Measurements from ENCODE around the gene CCDC197.

CCDC197 gene

DNA sequence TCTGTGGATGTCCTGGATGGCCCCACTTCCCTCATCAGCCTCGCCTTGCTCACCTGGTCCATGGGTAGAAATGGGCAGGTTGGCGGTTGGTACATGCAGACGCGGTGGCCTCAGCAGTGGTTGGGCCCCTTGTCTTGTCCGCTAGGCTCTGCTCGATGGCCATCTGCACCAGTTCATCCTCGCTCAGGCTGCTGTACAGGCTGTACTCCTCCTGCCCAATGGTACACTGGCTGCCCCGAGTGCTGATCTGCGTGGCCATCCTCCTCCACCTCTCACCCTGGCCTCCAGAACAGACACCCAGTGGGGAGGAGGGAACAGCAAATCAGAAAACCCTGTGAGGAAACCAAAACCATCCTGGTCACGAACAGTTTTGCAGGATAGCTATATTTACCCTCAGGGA, 32.8 kb upstream of the CCDC197 start:
- Histone ChIP-seq H3K27me3 (ENCODE audit: insufficient read depth, low read length) (no peaks in the 10 kb centered on the region), H3K4me3 (ENCODE audit: low read length) (no peak overlapping the region), H3K9me3 (ENCODE audit: insufficient read depth, low read depth, low read length) (no peaks in the 10 kb centered on the region), H3K4me1 (ENCODE audit: insufficient read depth, low read length) (peaks cover 6% of the 10 kb centered on the region; the same call in 1 of the 2 replicates), H3K36me3 (ENCODE audit: insufficient read depth, low read depth, low read length) (no peaks in the 10 kb centered on the region), H3K9ac (ENCODE audit: low read depth, low read length) (no peak overlapping the region), H3K27ac (ENCODE audit: low read length) (no peak overlapping the region)

DNA sequence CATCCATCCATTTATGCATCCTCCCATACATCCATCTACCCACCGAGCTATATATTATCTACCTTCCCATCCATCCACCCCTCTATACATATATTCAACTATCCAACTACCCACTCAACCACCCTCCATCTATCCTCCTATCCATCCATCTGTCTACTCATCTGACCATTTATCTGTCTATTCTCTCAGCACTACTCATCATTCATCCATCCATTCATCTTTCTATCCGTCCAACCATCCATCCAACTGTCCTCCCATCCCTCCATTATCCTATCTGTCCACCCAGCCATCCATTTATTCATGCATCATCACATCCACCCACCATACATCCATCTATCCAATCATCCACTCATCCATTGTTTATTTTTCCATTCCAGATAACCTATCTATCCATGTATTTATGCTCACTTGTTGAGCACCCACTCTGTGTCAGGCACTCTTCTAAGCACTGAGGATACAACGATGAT, 32.2 kb upstream of the CCDC197 start:
- Histone ChIP-seq H3K9ac (ENCODE audit: low read depth, low read length) (no peak overlapping the region), H3K4me1 (ENCODE audit: insufficient read depth, low read length) (0 out of 2 replicates have a peak, but pooled peaks cover 2% of the 10 kb centered on the region)

DNA sequence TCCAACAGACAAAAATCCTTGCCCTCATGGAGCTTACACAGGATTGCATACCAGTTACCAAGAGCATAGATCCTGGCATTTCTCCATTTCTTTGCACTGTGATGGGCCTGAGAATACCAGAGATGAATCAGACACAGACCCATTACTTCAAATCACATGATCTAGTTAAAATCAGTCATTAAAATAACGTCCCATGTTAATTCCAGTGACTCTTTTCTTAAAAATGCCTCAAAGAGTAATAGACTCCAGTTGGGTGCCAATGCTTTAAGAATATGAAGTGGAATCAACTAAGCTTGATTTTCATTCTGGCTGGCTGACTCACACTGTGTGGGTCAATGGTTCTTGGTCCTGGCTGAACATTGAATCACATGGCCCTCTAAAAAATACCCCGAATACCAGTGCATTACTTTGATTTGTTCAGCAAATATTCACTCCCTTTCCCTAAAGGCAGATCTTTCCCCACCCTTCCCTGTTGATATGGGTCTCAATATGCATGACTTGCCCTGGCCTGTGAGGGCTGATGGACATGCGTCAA, 31.7 kb upstream of the CCDC197 start:
- Histone ChIP-seq H3K4me3 (ENCODE audit: low read length) (no peak overlapping the region), H3K27me3 (ENCODE audit: insufficient read depth, low read length) (no peaks in the 10 kb centered on the region), H3K9ac (ENCODE audit: low read depth, low read length) (no peak overlapping the region), H3K36me3 (ENCODE audit: insufficient read depth, low read depth, low read length) (no peaks in the 10 kb centered on the region), H3K27ac (ENCODE audit: low read length) (no peak overlapping the region), H3K4me1 (ENCODE audit: insufficient read depth, low read length) (no peaks in the 10 kb centered on the region), H3K9me3 (ENCODE audit: insufficient read depth, low read depth, low read length) (no peaks in the 10 kb centered on the region)

More for the DNA sequence above, 32.2 kb upstream of the CCDC197 start:
- H3K27me3 ChIP-seq (ENCODE audit: insufficient read depth, low read length): no peaks in the 10 kb centered on the region
- no peak overlapping the region for H3K4me3 ChIP-seq (ENCODE audit: low read length)
- no peaks in the 10 kb centered on the region for H3K9me3 ChIP-seq (ENCODE audit: insufficient read depth, low read depth, low read length)
- H3K36me3 ChIP-seq (ENCODE audit: insufficient read depth, low read depth, low read length): no peaks in the 10 kb centered on the region
- H3K27ac ChIP-seq (ENCODE audit: low read length): no peak overlapping the region

DNA sequence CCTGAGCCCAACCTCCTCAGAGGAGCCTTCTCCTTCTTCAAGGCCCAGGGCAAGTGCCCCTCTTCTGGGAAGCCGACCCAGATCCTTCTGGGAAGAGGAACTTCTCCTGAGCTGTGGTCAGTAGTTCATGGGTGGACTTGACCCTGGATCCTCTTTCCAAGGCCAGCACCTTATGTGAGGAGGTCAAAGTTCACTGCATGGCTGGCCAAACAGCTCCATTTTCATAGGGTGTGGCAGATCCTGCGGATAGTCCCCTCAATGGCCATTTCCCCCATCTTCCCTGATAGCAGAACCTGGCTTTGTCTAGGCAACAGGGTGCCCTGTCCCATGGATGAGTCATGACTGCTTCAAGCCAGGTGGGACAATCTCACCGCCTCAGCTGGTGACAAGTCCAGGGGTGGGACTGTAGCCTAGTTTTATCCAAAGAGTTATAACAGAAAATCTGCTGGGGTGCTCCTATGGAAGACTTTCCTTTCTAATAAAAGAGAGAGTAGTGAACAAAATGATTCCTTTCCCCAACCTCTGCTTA, 31.1 kb upstream of the CCDC197 start:
- H3K4me1 ChIP-seq (ENCODE audit: insufficient read depth, low read length): no peaks in the 10 kb centered on the region
- H3K9me3 ChIP-seq (ENCODE audit: insufficient read depth, low read depth, low read length): no peaks in the 10 kb centered on the region
- H3K36me3 ChIP-seq (ENCODE audit: insufficient read depth, low read depth, low read length): no peaks in the 10 kb centered on the region
- H3K27ac ChIP-seq (ENCODE audit: low read length): no peak overlapping the region
- H3K9ac ChIP-seq (ENCODE audit: low read depth, low read length): no peak overlapping the region
- H3K27me3 ChIP-seq (ENCODE audit: insufficient read depth, low read length): no peaks in the 10 kb centered on the region
- no peak overlapping the region for H3K4me3 ChIP-seq (ENCODE audit: low read length)

DNA sequence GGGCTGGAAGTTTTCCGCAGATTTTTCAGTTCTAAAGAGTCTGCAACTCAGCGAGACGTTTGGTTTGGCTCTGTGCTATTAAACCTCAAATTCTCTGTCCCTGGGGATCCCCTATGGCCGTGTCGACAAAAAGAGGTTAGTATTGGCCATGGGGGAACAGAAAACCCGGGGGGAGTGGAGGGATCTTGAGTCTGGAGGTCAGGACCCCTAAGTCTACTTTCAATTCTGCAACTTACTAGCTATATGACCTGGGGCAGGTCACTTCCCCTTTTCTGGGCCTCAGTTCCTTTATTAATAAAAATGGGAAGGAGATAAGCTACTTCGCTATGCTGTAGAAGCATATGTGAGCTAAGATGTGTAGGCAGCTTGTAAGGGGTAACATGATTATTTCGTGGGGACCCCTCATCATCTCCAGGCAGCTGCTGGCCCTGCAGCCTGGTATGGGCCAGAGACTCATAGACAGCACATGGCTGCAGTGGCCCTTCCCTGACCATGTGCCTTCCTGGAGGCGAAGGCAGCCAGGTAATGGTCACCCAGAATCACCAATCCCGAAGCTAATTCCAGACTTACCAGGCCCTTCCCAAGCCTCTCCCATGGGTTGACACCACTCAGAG, 29.4 kb upstream of the CCDC197 start:
- H3K4me1 ChIP-seq (ENCODE audit: insufficient read depth, low read length): no peaks in the 10 kb centered on the region
- H3K4me3 ChIP-seq (ENCODE audit: low read length): no peak overlapping the region
- no peaks in the 10 kb centered on the region for H3K36me3 ChIP-seq (ENCODE audit: insufficient read depth, low read depth, low read length)
- H3K27ac ChIP-seq (ENCODE audit: low read length): no peak overlapping the region
- no peaks in the 10 kb centered on the region for H3K27me3 ChIP-seq (ENCODE audit: insufficient read depth, low read length)
- no peak overlapping the region for H3K9ac ChIP-seq (ENCODE audit: low read depth, low read length)
- H3K9me3 ChIP-seq (ENCODE audit: insufficient read depth, low read depth, low read length): no peaks in the 10 kb centered on the region

DNA sequence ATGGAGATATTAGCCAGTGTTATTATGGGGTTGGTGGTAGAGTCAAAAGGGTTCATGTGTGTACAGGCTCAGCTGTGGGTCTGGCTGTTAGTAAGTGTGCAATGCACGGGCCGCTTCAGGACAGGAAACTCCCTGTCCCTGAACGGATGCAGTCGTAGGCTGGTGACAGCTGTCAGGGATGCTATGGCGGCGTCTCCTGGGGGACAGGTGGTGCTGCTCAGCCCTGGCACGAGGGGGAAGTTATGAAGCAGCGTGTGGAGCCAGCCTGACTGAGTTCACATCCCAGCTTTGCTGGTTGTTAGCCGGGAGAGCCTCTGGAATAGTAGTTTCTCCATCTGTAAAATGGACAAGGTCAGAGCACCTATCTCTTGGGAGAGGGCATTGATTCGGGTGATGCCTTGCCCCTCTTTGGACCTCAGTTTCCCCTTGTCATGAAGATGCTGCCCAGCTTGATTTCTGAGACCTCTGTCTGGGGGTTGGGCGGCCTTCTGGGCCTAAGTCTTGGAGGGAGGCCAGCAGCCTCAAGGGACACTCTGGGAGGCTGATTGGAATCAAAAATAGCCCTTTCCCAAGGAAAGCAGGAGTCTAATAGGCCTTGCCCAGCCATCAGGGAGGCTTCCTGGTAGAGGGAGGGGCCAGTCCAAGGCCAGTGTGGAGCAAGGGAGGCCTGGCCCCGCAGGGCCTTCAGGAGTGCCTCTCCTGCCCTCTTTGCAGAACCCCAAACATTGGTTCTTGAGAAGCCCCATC, 27.8 kb upstream of the CCDC197 start:
- Histone ChIP-seq H3K36me3 (ENCODE audit: insufficient read depth, low read depth, low read length) (no peaks in the 10 kb centered on the region), H3K9me3 (ENCODE audit: insufficient read depth, low read depth, low read length) (no peaks in the 10 kb centered on the region), H3K27me3 (ENCODE audit: insufficient read depth, low read length) (no peaks in the 10 kb centered on the region), H3K4me1 (ENCODE audit: insufficient read depth, low read length) (no peaks in the 10 kb centered on the region), H3K4me3 (ENCODE audit: low read length) (no peak overlapping the region), H3K9ac (ENCODE audit: low read depth, low read length) (no peak overlapping the region), H3K27ac (ENCODE audit: low read length) (no peak overlapping the region)

DNA sequence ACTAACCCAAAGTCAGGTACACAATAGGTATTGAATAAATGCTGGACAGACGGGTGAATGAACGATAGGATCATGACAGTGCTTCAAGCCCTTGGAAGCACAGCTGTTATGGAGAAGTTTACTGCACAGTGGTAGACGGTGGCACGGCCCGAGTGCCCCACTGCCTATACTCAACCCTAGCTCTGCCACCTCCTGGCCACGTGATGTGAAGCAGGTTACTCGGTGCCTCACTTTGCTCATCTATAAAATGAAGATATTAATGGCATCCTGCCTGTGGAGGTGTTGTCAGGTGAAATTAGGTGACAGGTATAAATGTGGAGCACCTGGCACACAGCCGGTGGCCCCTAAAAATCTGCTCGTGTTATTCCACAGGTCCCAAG, 26.5 kb upstream of the CCDC197 start:
- Histone ChIP-seq H3K4me3 (ENCODE audit: low read length) (no peak overlapping the region), H3K27ac (ENCODE audit: low read length) (no peak overlapping the region), H3K36me3 (ENCODE audit: insufficient read depth, low read depth, low read length) (no peaks in the 10 kb centered on the region), H3K27me3 (ENCODE audit: insufficient read depth, low read length) (no peaks in the 10 kb centered on the region), H3K9me3 (ENCODE audit: insufficient read depth, low read depth, low read length) (no peaks in the 10 kb centered on the region), H3K9ac (ENCODE audit: low read depth, low read length) (no peak overlapping the region), H3K4me1 (ENCODE audit: insufficient read depth, low read length) (peaks cover under 1% of the 10 kb centered on the region; the same call in 1 of the 2 replicates)

DNA sequence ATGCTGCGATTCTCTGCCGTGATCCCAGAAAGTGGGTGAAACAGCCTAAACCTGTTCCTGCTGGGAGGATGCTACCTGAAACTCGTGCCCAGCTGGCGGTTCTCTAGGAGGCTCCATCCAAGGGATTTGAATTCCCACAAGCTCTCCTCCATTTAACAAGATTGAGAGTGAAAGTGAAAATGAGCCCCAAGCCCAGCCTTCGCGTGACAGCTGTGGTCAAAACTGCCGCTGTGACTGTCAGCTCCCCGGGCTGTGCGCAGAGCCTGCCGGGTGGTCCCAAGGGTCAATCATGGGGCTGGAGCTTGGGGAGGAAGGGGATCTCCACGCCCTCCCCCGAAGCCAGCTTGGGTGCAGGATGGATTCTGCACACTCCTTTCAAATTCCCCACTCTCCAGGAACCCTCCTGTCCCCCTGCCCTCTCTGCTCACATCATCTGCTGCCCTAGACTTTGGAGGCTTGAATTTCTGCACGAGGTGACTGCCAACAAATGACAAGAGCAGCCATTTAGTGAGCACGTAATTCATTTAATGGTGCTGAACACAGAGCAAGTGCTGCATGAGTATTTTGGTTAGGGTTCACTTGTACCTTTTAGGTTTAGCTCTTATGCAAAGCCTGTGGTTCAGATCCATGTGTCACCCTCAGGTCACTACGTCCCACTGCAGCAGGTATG, 26.0 kb upstream of the CCDC197 start:
- Histone ChIP-seq H3K27ac (ENCODE audit: low read length) (no peak overlapping the region), H3K4me3 (ENCODE audit: low read length) (no peak overlapping the region), H3K36me3 (ENCODE audit: insufficient read depth, low read depth, low read length) (no peaks in the 10 kb centered on the region)

DNA sequence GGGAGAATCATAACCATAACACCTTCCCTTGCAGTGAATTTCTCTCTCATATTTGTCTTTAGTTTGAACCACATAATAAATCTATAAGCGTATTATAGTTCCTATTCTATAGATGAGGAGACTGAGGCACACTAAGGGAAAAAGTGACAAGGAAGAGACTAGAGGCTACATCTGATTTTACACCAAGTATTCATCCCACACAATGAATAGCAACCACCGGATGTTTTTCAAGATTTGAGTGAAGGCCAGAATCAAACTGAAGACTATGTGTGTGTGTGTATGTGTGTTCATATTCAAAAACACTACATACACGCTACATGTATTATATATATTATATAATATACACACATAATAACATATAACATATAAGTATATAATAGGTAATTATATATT, 25.5 kb upstream of the CCDC197 start:
- no peaks in the 10 kb centered on the region for H3K9me3 ChIP-seq (ENCODE audit: insufficient read depth, low read depth, low read length)
- H3K4me3 ChIP-seq (ENCODE audit: low read length): no peak overlapping the region
- peaks cover 5% of the 10 kb centered on the region; the same call in 1 of the 2 replicates for H3K4me1 ChIP-seq (ENCODE audit: insufficient read depth, low read length)
- H3K27me3 ChIP-seq (ENCODE audit: insufficient read depth, low read length): no peaks in the 10 kb centered on the region
- no peaks in the 10 kb centered on the region for H3K36me3 ChIP-seq (ENCODE audit: insufficient read depth, low read depth, low read length)
- no peak overlapping the region for H3K27ac ChIP-seq (ENCODE audit: low read length)
- H3K9ac ChIP-seq (ENCODE audit: low read depth, low read length): no peak overlapping the region

More for the DNA sequence above, 26.0 kb upstream of the CCDC197 start:
- no peaks in the 10 kb centered on the region for H3K9me3 ChIP-seq (ENCODE audit: insufficient read depth, low read depth, low read length)
- no peak overlapping the region for H3K9ac ChIP-seq (ENCODE audit: low read depth, low read length)
- H3K27me3 ChIP-seq (ENCODE audit: insufficient read depth, low read length): no peaks in the 10 kb centered on the region
- peaks cover 5% of the 10 kb centered on the region; the same call in 1 of the 2 replicates for H3K4me1 ChIP-seq (ENCODE audit: insufficient read depth, low read length)

DNA sequence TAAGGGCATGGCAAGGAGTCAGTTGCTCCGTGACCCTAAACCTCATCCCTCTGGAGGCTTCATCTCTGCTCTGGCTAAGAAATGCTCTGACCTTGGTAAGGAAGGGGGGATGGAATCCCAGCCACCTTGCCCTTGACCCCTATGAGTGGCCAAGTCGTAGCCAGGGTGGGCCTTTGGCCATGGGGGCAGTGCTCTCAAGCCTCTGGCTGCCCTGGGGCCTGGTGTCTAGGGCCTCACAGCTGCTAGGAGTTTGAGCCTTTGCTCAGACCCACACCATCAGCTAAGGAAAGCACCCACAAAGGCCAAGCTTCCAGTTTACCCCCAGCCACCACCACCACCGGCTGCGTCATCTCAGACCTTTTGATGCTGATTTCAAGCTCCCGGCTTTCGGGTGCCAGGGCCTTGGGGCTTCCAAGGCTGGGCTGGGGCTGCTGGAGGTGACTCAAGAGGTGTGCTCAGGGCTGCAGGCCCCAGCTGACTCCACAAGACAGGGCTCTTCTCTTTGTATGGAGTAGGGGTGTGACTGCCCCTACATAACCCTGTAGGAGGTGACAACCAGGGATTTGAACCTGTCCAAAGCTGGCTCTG, 24.4 kb upstream of the CCDC197 start:
- no peaks in the 10 kb centered on the region for H3K27me3 ChIP-seq (ENCODE audit: insufficient read depth, low read length)
- no peak overlapping the region for H3K9ac ChIP-seq (ENCODE audit: low read depth, low read length)
- no peaks in the 10 kb centered on the region for H3K9me3 ChIP-seq (ENCODE audit: insufficient read depth, low read depth, low read length)
- H3K36me3 ChIP-seq (ENCODE audit: insufficient read depth, low read depth, low read length): no peaks in the 10 kb centered on the region
- no peak overlapping the region for H3K27ac ChIP-seq (ENCODE audit: low read length)
- H3K4me1 ChIP-seq (ENCODE audit: insufficient read depth, low read length): peaks cover 5% of the 10 kb centered on the region; the same call in 1 of the 2 replicates
- no peak overlapping the region for H3K4me3 ChIP-seq (ENCODE audit: low read length)

DNA sequence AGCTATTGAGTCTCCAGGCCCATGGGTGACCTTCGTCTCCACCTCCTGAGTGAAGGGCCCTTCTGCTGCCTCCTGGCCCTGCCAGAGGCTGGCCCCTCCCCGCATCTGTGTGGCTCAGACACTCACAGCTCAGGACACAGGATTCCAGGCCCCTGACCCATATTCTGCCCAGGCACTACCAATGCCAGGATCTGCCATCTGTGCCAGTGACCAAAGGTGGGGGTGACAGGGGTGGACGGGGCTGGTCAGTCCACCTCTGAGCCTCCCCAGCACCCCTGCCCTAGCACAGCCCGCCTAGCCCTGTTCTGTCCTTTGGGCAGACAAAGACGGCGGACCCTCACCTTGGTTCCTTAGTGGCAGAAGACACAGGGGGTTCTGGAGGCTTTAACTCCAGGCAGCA, 23.5 kb upstream of the CCDC197 start:
- H3K27ac ChIP-seq (ENCODE audit: low read length): no peak overlapping the region
- H3K9ac ChIP-seq (ENCODE audit: low read depth, low read length): no peak overlapping the region
- no peaks in the 10 kb centered on the region for H3K9me3 ChIP-seq (ENCODE audit: insufficient read depth, low read depth, low read length)
- H3K27me3 ChIP-seq (ENCODE audit: insufficient read depth, low read length): no peaks in the 10 kb centered on the region
- peaks cover 5% of the 10 kb centered on the region; the same call in 1 of the 2 replicates for H3K4me1 ChIP-seq (ENCODE audit: insufficient read depth, low read length)
- H3K36me3 ChIP-seq (ENCODE audit: insufficient read depth, low read depth, low read length): no peaks in the 10 kb centered on the region
- no peak overlapping the region for H3K4me3 ChIP-seq (ENCODE audit: low read length)
